ENCODE measurements around the gene CIITA.

- no peak for TF ChIP-seq POLR2A (IDR thresholded peaks at IDR 0.05)
- TF ChIP-seq CTCF (IDR thresholded peaks at IDR 0.05), result no peak
- no peak for TF ChIP-seq POLR2AphosphoS5 (IDR thresholded peaks at IDR 0.05)
Observed at GRCh38 chr16:10881479-10882030, 4.6 kb downstream of the CIITA start.

All from stomach (tissue), 4 donors.